IMR-90 (cell line): ENCODE measurements around the gene MMRN2. TPM values are rescaled to one million over a fixed set of nuclear protein-coding genes. Genes with fewer than 3 reads are reported as not detected.
"Not testable (repeated sequence)": the region's sequence is repeated elsewhere in the genome, so short reads cannot be mapped to it uniquely, and the experiment has no call there.

ENCODE experiments used
- ATAC-seq: fragments of 200-7000 bp; cut with Tn5 transposase; 2 replicates; pipeline ENCODE4 v1.9.1; 2020; ENCODE audit warnings: low read depth, mild to moderate bottlenecking, moderate library complexity
- Bru-seq: library from RNA; stranded (reverse); fragments of 400-500 nt; gene quantifications from one replicate; lab custom pipeline; 2021; lab: Mats Ljungman, UMichigan
- BruChase-seq, 2 experiments: library from RNA; stranded (reverse); fragments of 400-500 nt; gene quantifications; one replicate each; lab custom pipeline; 2021; lab: Mats Ljungman, UMichigan
- BruUV-seq: library from RNA; stranded (reverse); fragments of 400-500 nt; replicated peaks from 2 replicates; lab custom pipeline; 2021; lab: Mats Ljungman, UMichigan
- CTCF ChIA-PET: fragments of 300-600 bp; formaldehyde crosslinking; extraction: SDS; loops from one replicate; lab custom pipeline; 2021; ENCODE audit warnings: antibody characterized with exemption; lab: Yijun Ruan, JAX
- POLR2A ChIA-PET: fragments of 300-600 bp; sonication (Branson Sonifier 250); formaldehyde crosslinking; loops from one replicate; lab custom pipeline; 2022; ENCODE audit warnings: antibody characterized with exemption; ENCODE audit not compliant: unreplicated experiment; lab: Charles Lee
- DNase-seq: peaks from one replicate; pipeline ENCODE4 v3.0.0; 2013
- H2AFZ ChIP-seq: replicated peaks from 2 replicates; pipeline ENCODE3; 2013; ENCODE audit warnings: low read length, mild to moderate bottlenecking; ENCODE audit not compliant: poor library complexity
- H2AK5ac ChIP-seq: 2 replicates; pipeline ENCODE4 v1.6.1; 2013; ENCODE audit warnings: low read depth, low read length, inconsistent platforms
- H2AK9ac ChIP-seq: replicated peaks from 2 replicates; pipeline ENCODE3; 2013; ENCODE audit warnings: mild to moderate bottlenecking, low read depth, low read length, moderate library complexity; ENCODE audit not compliant: poor library complexity
- H2BK120ac ChIP-seq: 2 replicates; pipeline ENCODE4 v1.6.1; 2013; ENCODE audit warnings: low read depth, low read length, inconsistent platforms
- H2BK15ac ChIP-seq: 3 replicates; pipeline ENCODE4 v1.6.1; 2013; ENCODE audit warnings: low read depth, low read length, inconsistent platforms
- H2BK20ac ChIP-seq: 2 replicates; pipeline ENCODE4 v1.6.1; 2013; ENCODE audit warnings: low read depth, mild to moderate bottlenecking, inconsistent platforms, low read length, moderate library complexity
- H2BK5ac ChIP-seq: 2 replicates; pipeline ENCODE4 v1.6.1; 2013; ENCODE audit warnings: mild to moderate bottlenecking, low read depth, low read length, inconsistent platforms; ENCODE audit not compliant: poor library complexity, severe bottlenecking
- H3K14ac ChIP-seq: replicated peaks from 2 replicates; pipeline ENCODE4 v1.6.1; 2013; ENCODE audit warnings: low read depth, low read length, inconsistent platforms
- H3K18ac ChIP-seq: 2 replicates; pipeline ENCODE4 v1.6.1; 2013; ENCODE audit warnings: low read depth, low read length, control low read depth
- H3K23ac ChIP-seq: 2 replicates; pipeline ENCODE4 v1.6.1; 2013; ENCODE audit warnings: low read depth, low read length, inconsistent platforms
- H3K27ac ChIP-seq: 2 replicates; pipeline ENCODE4 v1.5.1; 2013; ENCODE audit warnings: mild to moderate bottlenecking, control low read depth, low read length; ENCODE audit not compliant: insufficient read depth
- H3K27me3 ChIP-seq: 2 replicates; pipeline ENCODE4 v1.6.1; 2013; ENCODE audit warnings: low read length; ENCODE audit not compliant: control insufficient read depth, insufficient read depth
- H3K36me3 ChIP-seq: 2 replicates; pipeline ENCODE4 v1.6.1; 2013; ENCODE audit warnings: low read length, mixed read lengths; ENCODE audit not compliant: control insufficient read depth, insufficient read depth
- H3K4ac ChIP-seq: 2 replicates; pipeline ENCODE4 v1.6.1; 2013; ENCODE audit warnings: low read depth, low read length, inconsistent platforms
- H3K4me1 ChIP-seq: 2 replicates; pipeline ENCODE4 v1.6.1; 2013; ENCODE audit warnings: low read length, mixed read lengths; ENCODE audit not compliant: control insufficient read depth, insufficient read depth
- H3K4me2 ChIP-seq: 2 replicates; pipeline ENCODE4 v1.6.1; 2013; ENCODE audit warnings: low read depth, mild to moderate bottlenecking, control low read depth, low read length, moderate library complexity
- H3K4me3 ChIP-seq: 2 replicates; pipeline ENCODE4 v1.5.1; 2013; ENCODE audit warnings: low read depth, mild to moderate bottlenecking, control low read depth, low read length, moderate library complexity; ENCODE audit not compliant: insufficient read depth
- H3K56ac ChIP-seq: 2 replicates; pipeline ENCODE4 v1.6.1; 2013; ENCODE audit warnings: low read length, inconsistent platforms; ENCODE audit not compliant: insufficient read depth; ENCODE audit errors: extremely low read depth
- H3K79me1 ChIP-seq, 2 experiments: 2 replicates each; pipeline ENCODE4 v1.6.1; 2013; ENCODE audit warnings: low read length in 2 of 2, inconsistent platforms in 1 of 2, low read depth in 1 of 2
- H3K9ac ChIP-seq: 2 replicates; pipeline ENCODE4 v1.6.1; 2013; ENCODE audit warnings: low read depth, low read length, control low read depth
- H3K9me1 ChIP-seq: 2 replicates; pipeline ENCODE4 v1.6.1; 2013; ENCODE audit warnings: low read length, inconsistent platforms; ENCODE audit not compliant: insufficient read depth
- H3K9me3 ChIP-seq: 2 replicates; pipeline ENCODE4 v1.6.1; 2013; ENCODE audit warnings: low read length; ENCODE audit not compliant: control insufficient read depth, insufficient read depth
- H4K20me1 ChIP-seq: 2 replicates; pipeline ENCODE4 v1.6.1; 2013; ENCODE audit warnings: low read length, inconsistent platforms; ENCODE audit not compliant: insufficient read depth
- H4K5ac ChIP-seq: 2 replicates; pipeline ENCODE4 v1.6.1; 2013; ENCODE audit warnings: mild to moderate bottlenecking, low read depth, low read length, control low read depth
- H4K8ac ChIP-seq, 2 experiments: 2 replicates each; pipeline ENCODE4 v1.6.1; 2013; ENCODE audit warnings: low read depth in 2 of 2, low read length in 2 of 2, control low read depth in 1 of 2, inconsistent platforms in 1 of 2
- H4K91ac ChIP-seq: 2 replicates; pipeline ENCODE4 v1.6.1; 2013; ENCODE audit warnings: low read depth, low read length, inconsistent platforms; ENCODE audit not compliant: insufficient read depth
- NFE2L2 ChIP-seq: fragments of 150-350 bp; IDR thresholded peaks from 2 replicates; pipeline ENCODE4 v1.6.1; 2016; ENCODE audit warnings: low read depth, mild to moderate bottlenecking, low read length
- WGBS, 2 experiments: methylation state at CpG; one replicate each; pipeline versions ENCODE4 v1.1.5 to v1.1.7; 2013; ENCODE audit warnings: missing lambda C conversion rate in 2 of 2; ENCODE audit not compliant: insufficient read length in 1 of 2; ENCODE audit errors: extremely low coverage in 2 of 2; 5-methylcytosine and 5-hydroxymethylcytosine counted together
- dilution Hi-C: fragments of 300-500 bp; cut with HindIII; formaldehyde crosslinking; loops from one replicate; pipeline ENCODE4 v1.14.3; 2018; ENCODE audit warnings: low sequenced_read_pairs; ENCODE audit not compliant: unreplicated experiment
- in situ Hi-C: fragments of 300-500 bp; cut with MboI; formaldehyde crosslinking; loops from 3 replicates; pipeline ENCODE4 v1.14.3; 2019; ENCODE audit warnings: low sequenced_read_pairs, inconsistent platforms, mixed read lengths
- intact Hi-C: fragments of 100-400 bp; cut with micrococcal nuclease; formaldehyde crosslinking; loops from 2 replicates; pipeline ENCODE4 v1.10.0; 2022
- long read RNA-seq: library from polyadenylated mRNA; unstranded; transcript quantifications from one replicate; pipeline ENCODE4 v2.0.0, GENCODE V29; 2021; ENCODE audit not compliant: unreplicated experiment
- polyA plus RNA-seq, 3 experiments: library from polyadenylated mRNA; depleted of rRNA; stranded (reverse); fragments of >200 nt; gene quantifications; 2 replicates each; pipeline ENCODE4 v1.2.3, GENCODE V29; 2012; ENCODE audit warnings: low replicate concordance in 1 of 3
- total RNA-seq: library from RNA; depleted of rRNA; stranded (reverse); fragments of >200 nt; gene quantifications from 2 replicates; pipeline ENCODE4 v1.2.3, GENCODE V29; 2012; rRNA removed

Gene MMRN2, protein sequence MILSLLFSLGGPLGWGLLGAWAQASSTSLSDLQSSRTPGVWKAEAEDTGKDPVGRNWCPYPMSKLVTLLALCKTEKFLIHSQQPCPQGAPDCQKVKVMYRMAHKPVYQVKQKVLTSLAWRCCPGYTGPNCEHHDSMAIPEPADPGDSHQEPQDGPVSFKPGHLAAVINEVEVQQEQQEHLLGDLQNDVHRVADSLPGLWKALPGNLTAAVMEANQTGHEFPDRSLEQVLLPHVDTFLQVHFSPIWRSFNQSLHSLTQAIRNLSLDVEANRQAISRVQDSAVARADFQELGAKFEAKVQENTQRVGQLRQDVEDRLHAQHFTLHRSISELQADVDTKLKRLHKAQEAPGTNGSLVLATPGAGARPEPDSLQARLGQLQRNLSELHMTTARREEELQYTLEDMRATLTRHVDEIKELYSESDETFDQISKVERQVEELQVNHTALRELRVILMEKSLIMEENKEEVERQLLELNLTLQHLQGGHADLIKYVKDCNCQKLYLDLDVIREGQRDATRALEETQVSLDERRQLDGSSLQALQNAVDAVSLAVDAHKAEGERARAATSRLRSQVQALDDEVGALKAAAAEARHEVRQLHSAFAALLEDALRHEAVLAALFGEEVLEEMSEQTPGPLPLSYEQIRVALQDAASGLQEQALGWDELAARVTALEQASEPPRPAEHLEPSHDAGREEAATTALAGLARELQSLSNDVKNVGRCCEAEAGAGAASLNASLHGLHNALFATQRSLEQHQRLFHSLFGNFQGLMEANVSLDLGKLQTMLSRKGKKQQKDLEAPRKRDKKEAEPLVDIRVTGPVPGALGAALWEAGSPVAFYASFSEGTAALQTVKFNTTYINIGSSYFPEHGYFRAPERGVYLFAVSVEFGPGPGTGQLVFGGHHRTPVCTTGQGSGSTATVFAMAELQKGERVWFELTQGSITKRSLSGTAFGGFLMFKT
- total RNA-seq (0.56 and 1.8 TPM in 2 replicates), polyA plus RNA-seq (2012; rRNA removed) (1.0 and 1.6 TPM in 2 replicates), Bru-seq, nascent RNA (percentile 10 among the genes with signal in this experiment), BruChase-seq, experiment 1, labeled RNA remaining after a 6-hour chase (percentile 16 among the genes with signal in this experiment), BruChase-seq, experiment 2, labeled RNA remaining after a 2-hour chase (percentile 23 among the genes with signal in this experiment)
- polyA plus RNA-seq (2012; cell fraction: cytosol; rRNA removed), result 0.40 and 0.51 TPM in 2 replicates
- polyA plus RNA-seq (2012; cell fraction: nucleus; rRNA removed; ENCODE audit: low replicate concordance), result 3.8 and 4.2 TPM in 2 replicates
- long read RNA-seq, partial matches to known transcripts, result 0 of 1 reads
- long read RNA-seq, other reads (novel, unspliced or antisense), result 1 of 1 reads

DNA sequence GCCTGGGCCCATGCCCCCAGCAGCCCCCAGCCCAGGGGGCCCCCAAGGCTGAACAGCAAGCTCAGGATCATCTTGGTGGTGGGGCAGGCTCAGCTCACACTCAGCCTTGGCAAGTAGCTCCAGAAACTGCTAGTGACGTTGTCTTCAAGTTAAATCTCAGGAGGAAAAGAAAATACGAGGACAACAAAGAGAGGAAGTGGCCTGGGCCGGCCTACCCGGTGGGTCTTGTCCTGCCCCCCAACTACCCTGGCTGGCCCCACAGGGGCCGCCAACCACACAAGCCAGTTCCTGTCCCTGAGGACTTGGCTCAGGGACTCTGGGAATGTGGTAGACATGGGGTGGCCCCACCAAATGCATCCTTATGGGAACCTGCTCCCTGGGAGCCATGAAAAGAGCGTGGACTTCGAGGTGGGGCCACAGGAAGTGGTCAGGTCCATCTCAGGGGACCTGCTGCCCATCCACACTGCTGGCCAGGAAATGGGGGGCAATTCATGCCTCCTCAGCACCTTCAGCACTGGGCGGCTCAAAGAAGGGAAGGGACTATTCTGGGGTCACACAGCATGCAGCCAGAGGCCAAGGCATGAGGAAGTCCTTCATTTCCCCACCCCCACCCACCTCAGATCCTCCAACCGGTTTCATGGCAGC lies at the start of gene MMRN2:
MMRN2 (minus strand) TSS at position 145 of the 645 bp plus-strand sequence; CDS start at position 71, 74 bp downstream.
- Histone ChIP-seq H3K18ac (no peak within 1 kb of the TSS), H4K5ac (no peak within 1 kb of the TSS), H4K91ac (no peak within 1 kb of the TSS), H3K23ac (no peak within 1 kb of the TSS), H3K79me1 (peaks cover 0 to 13% of the 10 kb centered on the region in 2 experiments; a peak in 1 of 4 replicates), H3K9ac (no peak within 1 kb of the TSS), H3K4me2 (no peak within 1 kb of the TSS), H4K20me1 (no peaks in the 10 kb centered on the region), H3K27me3 (no peaks in the 10 kb centered on the region), H3K14ac (no peak within 1 kb of the TSS), H3K4me1 (peaks cover 21% of the 10 kb centered on the region), H4K8ac (peak within 1 kb of the TSS in 1 of 2 experiments; percentile 89; a peak in 2 of 4 replicates), H2AK5ac (peak within 1 kb of the TSS; percentile 91), H3K4me3 (no peak within 1 kb of the TSS), H3K9me1 (peaks cover 12% of the 10 kb centered on the region), H2AK9ac (peak within 1 kb of the TSS; percentile 78), H3K27ac (no peak within 1 kb of the TSS), H3K56ac (no peak within 1 kb of the TSS), H3K9me3 (no peaks in the 10 kb centered on the region; the same call in none of the 2 replicates), H2BK120ac (peak within 1 kb of the TSS; percentile 84; the same call in 1 of the 2 replicates), H2BK15ac (no peak within 1 kb of the TSS; the same call in 2 of the 3 replicates), H2BK5ac (no peak within 1 kb of the TSS), H3K4ac (no peak within 1 kb of the TSS; the same call in 1 of the 2 replicates), H2BK20ac (peak within 1 kb of the TSS; percentile 61; the same call in 1 of the 2 replicates), H2AFZ (peak within 1 kb of the TSS; percentile 92), H3K36me3 (no peaks in the 10 kb centered on the region)
- BruUV-seq, result no TSS peak
- in situ Hi-C loops (no loop called here), intact Hi-C loops (no loop called here), dilution Hi-C loops (no loop called here)
- DNase-seq (no peak), ATAC-seq (no peak)
- ChIA-PET CTCF (interaction anchor here (1.1 kb wide), 1 partner anchor 9 kb away, joined by 4 read pairs; no protein-coding TSS in a partner anchor), POLR2A (no interaction called here)
- 81% methylated on average over 3 of the region's 9 CpGs; no CpG with 5 or more reads in 1 of the 2 experiments for WGBS, 2 experiments
- no peak for TF ChIP-seq NFE2L2

DNA sequence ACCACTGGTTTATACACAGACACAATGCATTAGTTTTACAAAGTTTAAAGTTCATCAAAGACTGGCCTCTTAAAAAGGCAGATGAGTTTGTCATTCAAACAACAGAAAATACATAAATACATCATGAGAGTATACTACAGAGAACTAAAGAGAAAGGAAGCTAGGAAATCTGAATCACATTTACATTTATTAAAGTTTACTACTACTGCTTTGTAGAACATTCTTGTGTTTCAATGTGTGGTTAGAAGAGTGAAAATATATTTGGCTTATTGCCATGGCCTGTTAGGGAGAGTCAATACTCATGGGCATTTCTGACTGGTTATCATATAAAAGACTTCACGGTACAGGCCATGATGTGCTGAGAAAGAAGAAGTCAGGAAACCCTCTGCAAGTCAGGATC lies 49.7 kb upstream of the MMRN2 start:
- H3K9me3 ChIP-seq, BruUV-seq, H3K56ac ChIP-seq, H3K9me1 ChIP-seq, H3K23ac ChIP-seq, H3K18ac ChIP-seq, intact Hi-C loops, ATAC-seq, H2BK15ac ChIP-seq, H3K36me3 ChIP-seq, CTCF ChIA-PET, H2AK9ac ChIP-seq, H4K5ac ChIP-seq, H2AK5ac ChIP-seq, H3K27ac ChIP-seq, H4K8ac ChIP-seq, H2BK120ac ChIP-seq, H3K79me1 ChIP-seq, in situ Hi-C loops, H4K91ac ChIP-seq, H3K4me2 ChIP-seq, POLR2A ChIA-PET, H3K27me3 ChIP-seq, H3K4ac ChIP-seq, H4K20me1 ChIP-seq, H2AFZ ChIP-seq, H3K14ac ChIP-seq, dilution Hi-C loops, H3K9ac ChIP-seq, H3K4me3 ChIP-seq, H2BK5ac ChIP-seq, H3K4me1 ChIP-seq, H2BK20ac ChIP-seq: not testable (repeated sequence)
- peak; percentile 34 for DNase-seq
- no CpG with 5 or more reads among the region's 1 CpG for WGBS, 2 experiments
